Mononuclear cell (primary cell): ENCODE measurements around the gene CYP39A1. TPM values are rescaled to one million over a fixed set of nuclear protein-coding genes. Genes with fewer than 3 reads are reported as not detected.
A peak's percentile ranks its signal among the peaks of the same experiment; 100 is the strongest.

ENCODE experiments used
- H3K27me3 ChIP-seq: 2 replicates; pipeline ENCODE4 v1.6.0; 2011; ENCODE audit warnings: low read length, control low read depth; ENCODE audit not compliant: insufficient read depth
- H3K4me1 ChIP-seq: 2 replicates; pipeline ENCODE4 v1.5.1; 2011; ENCODE audit warnings: mild to moderate bottlenecking, low read length, control low read depth; ENCODE audit not compliant: insufficient read depth
- H3K4me3 ChIP-seq: 2 replicates; pipeline ENCODE4 v1.5.1; 2011; ENCODE audit warnings: mild to moderate bottlenecking, low read length, moderate library complexity
- H3K9me3 ChIP-seq: 2 replicates; pipeline ENCODE4 v1.5.1; 2011; ENCODE audit warnings: low read depth, mild to moderate bottlenecking, control low read depth, low read length
- total RNA-seq: library from RNA; depleted of rRNA; stranded (reverse); fragments of >200 nt; gene quantifications from one replicate; pipeline ENCODE4 v1.2.3, GENCODE V29; 2012

The CYP39A1 gene, protein sequence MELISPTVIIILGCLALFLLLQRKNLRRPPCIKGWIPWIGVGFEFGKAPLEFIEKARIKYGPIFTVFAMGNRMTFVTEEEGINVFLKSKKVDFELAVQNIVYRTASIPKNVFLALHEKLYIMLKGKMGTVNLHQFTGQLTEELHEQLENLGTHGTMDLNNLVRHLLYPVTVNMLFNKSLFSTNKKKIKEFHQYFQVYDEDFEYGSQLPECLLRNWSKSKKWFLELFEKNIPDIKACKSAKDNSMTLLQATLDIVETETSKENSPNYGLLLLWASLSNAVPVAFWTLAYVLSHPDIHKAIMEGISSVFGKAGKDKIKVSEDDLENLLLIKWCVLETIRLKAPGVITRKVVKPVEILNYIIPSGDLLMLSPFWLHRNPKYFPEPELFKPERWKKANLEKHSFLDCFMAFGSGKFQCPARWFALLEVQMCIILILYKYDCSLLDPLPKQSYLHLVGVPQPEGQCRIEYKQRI
- total RNA-seq = not detected

DNA sequence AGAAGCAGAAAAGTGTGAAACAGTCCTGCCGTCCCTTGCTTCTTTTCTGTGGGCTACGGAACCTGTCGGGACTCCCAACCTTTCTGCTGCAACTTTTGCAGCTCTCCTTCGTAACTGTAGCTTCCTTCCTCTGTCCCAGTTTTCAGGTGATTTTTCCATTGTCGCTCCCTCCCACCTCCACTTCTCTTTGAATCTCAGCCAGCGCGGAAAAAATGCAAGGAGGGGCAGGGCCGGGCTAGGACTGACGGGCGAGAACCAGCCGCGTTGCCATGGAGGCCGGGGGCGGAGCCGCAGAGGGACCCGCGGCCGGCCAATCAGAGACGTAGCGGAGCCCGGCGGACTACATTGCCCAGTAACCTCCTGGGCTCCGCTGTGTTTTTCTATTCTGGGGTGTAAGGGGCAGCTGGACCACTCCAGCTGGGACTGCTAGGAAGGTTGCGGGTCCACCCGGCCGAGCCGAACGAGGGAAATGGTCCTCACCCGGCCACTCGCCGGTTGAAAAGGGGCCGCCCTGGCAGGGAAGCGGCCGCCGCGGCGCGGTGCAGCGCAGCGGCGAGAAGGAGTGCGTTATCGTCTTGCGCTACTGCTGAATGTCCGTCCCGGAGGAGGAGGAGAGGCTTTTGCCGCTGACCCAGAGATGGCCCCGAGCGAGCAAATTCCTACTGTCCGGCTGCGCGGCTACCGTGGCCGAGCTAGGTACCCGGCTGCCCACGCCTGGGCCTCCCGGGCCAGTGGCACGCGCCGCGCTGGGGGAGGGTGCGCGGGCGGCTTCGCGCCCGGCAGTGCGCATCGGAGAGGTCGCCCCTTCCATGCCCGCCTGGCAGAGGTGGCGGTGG lies at the start of gene CYP39A1, which contains the start of gene SLC25A27:
Gene CYP39A1, minus strand, starts transcription at position 216 of the 836 bp plus-strand sequence. CDS start 236 bp downstream, outside the sequence.
Gene SLC25A27, plus strand, starts transcription at position 373 of the 836 bp plus-strand sequence. Its CDS starts 218 bp downstream, at position 591.
- Histone ChIP-seq H3K4me1 (peaks cover 14% of the 10 kb centered on the region), H3K9me3 (no peaks in the 10 kb centered on the region), H3K27me3 (peaks cover 55% of the 10 kb centered on the region), H3K4me3 (peak within 1 kb of the TSS; percentile 53)

DNA sequence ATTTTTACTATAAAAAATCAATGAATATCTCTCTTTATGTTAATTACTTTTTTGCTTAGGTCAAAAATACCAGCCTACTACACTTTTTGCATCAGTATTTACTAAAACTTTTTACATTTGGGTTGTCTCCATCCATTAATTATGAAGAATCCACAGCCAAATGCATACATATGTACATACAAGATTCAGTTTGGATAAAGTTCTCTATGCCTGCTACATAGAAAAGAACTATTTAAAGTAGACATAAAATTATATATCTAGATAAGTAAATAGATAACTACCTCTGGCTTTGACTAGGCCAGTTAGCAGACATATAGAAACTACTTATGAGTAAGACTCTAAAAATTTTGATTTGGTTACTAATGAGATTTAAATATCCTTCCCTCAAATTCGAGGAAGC lies 47.4 kb upstream of the CYP39A1 start:
- peaks cover 3% of the 10 kb centered on the region for H3K27me3 ChIP-seq
- no peaks in the 10 kb centered on the region for H3K4me1 ChIP-seq
- H3K4me3 ChIP-seq = no peak overlapping the region
- H3K9me3 ChIP-seq = no peaks in the 10 kb centered on the region

DNA sequence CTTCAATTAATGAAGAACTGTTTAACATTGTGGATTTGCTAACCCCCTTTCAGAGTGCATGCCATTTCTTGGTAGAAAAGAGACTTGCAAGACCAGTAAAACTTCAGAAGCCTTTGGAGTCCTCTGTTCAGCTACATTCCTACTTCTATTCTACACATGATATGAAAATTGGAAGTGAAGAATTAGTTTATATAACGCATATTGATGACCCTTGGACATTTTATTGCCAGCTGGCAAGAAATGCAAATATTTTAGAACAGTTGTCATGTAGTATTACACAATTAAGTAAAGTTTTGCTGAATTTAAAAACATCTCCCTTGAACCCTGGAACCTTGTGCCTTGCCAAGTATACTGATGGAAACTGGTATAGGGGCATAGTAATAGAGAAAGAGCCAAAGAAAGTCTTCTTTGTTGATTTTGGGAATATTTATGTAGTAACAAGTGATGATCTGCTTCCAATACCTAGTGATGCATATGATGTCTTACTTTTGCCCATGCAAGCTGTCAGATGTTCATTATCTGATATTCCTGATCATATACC lies 38.4 kb upstream of the CYP39A1 start:
- Histone ChIP-seq H3K9me3 (no peaks in the 10 kb centered on the region), H3K4me1 (no peaks in the 10 kb centered on the region), H3K27me3 (no peaks in the 10 kb centered on the region), H3K4me3 (no peak overlapping the region)

DNA sequence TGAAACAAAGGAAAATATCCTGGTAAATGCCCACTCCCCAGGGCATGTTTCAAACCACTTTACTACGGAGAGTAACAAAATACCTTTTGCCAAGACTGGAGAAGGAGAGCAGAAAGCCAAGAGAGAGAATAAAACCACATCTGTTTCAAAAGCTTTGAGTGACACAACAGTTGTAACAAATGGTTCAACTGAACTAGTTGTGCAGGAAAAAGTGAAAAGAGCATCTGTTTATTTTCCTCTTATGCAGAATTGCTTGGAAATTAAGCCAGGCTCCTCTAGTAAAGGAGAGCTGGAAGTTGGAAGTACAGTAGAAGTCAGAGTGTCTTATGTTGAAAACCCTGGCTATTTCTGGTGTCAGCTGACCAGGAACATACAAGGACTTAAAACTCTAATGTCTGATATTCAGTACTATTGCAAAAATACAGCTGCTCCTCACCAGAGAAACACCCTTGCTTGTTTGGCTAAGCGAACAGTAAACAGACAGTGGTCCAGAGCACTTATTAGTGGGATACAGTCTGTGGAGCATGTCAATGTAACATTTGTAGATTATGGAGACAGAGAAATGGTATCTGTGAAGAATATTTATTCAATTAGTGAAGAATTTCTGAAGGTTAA lies 37.6 kb upstream of the CYP39A1 start:
- H3K4me3 ChIP-seq = no peak overlapping the region
- no peaks in the 10 kb centered on the region for H3K4me1 ChIP-seq

DNA sequence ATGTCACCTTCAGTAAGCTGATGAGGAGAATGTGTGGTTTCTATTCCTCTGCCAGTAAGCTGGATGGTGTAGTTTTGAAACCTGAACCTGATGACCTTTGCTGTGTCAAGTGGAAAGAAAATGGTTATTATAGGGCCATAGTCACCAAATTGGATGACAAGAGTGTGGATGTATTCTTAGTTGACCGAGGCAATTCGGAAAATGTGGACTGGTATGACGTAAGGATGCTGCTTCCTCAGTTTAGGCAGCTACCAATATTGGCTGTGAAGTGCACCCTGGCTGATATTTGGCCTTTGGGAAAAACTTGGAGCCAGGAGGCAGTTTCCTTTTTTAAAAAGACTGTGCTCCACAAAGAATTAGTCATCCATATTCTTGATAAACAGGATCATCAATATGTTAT lies 37.0 kb upstream of the CYP39A1 start:
- no peaks in the 10 kb centered on the region for H3K4me1 ChIP-seq
- no peak overlapping the region for H3K4me3 ChIP-seq
- H3K27me3 ChIP-seq = no peaks in the 10 kb centered on the region
- no peaks in the 10 kb centered on the region for H3K9me3 ChIP-seq

More for the DNA sequence above, 37.6 kb upstream of the CYP39A1 start:
- Histone ChIP-seq H3K27me3 (no peaks in the 10 kb centered on the region), H3K9me3 (no peaks in the 10 kb centered on the region)

DNA sequence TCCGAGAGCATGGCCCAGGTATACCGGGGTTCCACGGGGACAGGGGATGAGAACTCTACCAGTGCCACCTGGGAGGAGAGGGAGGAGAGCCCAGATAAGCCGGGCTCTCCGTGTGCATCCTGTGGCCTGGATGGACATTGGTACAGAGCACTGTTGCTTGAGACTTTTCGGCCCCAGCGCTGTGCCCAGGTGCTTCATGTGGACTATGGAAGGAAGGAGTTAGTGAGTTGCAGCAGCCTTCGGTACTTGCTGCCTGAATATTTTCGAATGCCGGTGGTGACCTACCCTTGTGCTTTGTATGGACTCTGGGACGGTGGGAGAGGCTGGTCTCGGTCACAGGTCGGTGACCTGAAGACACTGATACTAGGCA lies 36.3 kb upstream of the CYP39A1 start:
- no peaks in the 10 kb centered on the region for H3K4me1 ChIP-seq
- no peak overlapping the region for H3K4me3 ChIP-seq
- H3K27me3 ChIP-seq = no peaks in the 10 kb centered on the region
- no peaks in the 10 kb centered on the region for H3K9me3 ChIP-seq

DNA sequence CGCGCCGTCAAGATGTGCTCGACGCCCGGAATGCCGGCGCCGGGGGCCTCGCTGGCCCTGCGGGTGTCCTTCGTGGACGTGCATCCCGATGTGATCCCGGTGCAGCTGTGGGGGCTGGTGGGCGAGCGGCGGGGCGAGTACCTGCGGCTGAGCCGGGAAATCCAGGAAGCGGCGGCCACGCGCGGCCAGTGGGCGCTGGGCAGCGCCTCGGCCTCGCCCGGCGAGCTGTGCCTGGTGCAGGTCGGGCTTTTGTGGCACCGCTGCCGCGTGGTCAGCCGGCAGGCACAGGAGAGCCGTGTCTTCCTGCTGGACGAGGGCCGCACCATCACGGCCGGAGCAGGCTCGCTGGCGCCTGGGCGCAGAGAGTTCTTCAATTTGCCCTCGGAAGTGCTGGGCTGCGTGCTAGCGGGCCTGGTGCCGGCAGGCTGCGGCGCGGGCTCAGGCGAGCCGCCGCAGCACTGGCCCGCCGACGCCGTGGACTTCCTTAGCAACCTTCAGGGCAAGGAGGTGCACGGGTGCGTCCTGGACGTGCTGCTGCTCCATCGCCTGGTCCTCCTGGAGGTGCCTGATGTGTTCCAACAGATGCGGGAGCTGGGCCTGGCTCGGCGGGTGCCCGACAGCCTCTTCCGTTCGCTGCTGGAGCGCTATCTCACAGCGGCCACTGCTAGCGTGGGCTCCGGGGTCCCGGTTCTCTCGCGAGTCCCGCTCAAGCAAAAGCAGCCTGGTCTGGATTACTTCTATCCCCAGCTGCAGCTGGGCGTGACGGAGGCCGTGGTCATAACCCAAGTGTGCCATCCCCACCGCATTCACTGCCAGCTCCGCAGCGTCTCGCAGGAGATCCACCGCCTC lies 35.7 kb upstream of the CYP39A1 start:
- H3K4me3 ChIP-seq = no peak overlapping the region
- no peaks in the 10 kb centered on the region for H3K9me3 ChIP-seq
- H3K27me3 ChIP-seq = no peaks in the 10 kb centered on the region
- H3K4me1 ChIP-seq = no peaks in the 10 kb centered on the region

DNA sequence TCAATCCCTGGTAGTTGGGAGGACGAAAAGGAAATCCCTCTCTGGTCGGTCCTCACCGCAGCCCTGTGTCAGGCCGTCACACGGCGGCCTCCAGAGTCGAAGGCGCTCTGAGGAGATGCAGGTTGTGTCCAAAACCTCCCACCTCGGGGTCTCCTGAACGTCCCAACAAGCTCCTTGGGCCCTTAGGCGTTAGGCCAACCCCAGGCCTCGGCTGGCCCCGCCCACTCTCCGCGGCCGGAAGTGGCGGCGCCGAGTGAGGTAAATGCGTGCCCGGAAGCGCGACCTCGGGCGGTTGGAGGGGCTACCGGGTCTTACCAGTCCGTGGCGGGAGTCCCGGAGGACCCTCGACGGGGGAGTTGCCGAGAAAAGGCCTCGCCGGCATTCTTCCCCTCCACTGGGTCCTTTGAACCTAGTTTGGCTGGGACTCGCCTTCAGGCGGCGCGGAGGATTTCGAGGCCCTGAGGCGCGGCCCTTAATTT lies 35.0 kb upstream of the CYP39A1 start, which contains the start of gene TDRD6:
Gene TDRD6, plus strand, starts transcription at position 267 of the 479 bp plus-strand sequence. CDS start 244 bp downstream, outside the sequence.
- Histone ChIP-seq H3K4me1 (no peaks in the 10 kb centered on the region), H3K4me3 (no peak within 1 kb of the TSS), H3K27me3 (no peaks in the 10 kb centered on the region), H3K9me3 (no peaks in the 10 kb centered on the region)

DNA sequence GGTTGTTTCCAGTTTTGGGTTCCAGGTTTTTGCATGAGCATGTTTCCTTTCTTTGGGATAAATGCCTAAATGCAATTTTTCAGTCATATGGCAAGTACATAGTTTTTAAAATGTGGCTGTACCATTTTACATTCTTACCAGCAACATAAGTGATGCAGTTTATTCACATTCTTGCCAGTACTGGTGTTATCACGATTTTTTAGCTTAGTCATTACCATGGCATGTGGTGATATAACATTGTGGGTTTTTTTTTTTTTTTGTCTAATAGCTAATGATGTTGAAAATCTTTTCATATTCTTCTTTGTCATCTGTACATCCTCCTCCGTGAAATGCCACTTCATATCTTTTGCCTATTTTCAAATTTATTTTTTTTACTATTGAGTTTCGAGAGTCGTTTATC lies 32.2 kb upstream of the CYP39A1 start:
- Histone ChIP-seq H3K27me3 (peaks cover 3% of the 10 kb centered on the region), H3K9me3 (no peaks in the 10 kb centered on the region), H3K4me1 (no peaks in the 10 kb centered on the region), H3K4me3 (no peak overlapping the region)

DNA sequence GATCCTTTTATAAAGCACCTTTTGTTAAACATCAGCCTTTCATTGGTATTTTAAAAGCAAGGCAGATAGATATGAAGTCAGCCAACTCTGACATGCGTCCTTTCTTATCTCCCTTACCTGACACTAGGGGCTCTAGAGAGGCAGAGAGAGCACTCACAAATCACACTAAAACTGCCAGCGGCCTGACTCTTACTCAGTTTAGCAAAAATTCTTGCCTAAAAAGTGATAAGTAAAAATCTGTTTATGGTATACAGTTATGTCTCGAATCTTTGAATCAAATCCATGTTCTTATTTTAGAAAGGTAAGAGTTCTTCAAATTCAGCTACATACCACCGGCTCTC lies 24.7 kb upstream of the CYP39A1 start:
- Histone ChIP-seq H3K4me1 (no peaks in the 10 kb centered on the region), H3K9me3 (no peaks in the 10 kb centered on the region), H3K4me3 (no peak overlapping the region), H3K27me3 (peaks cover 3% of the 10 kb centered on the region)

DNA sequence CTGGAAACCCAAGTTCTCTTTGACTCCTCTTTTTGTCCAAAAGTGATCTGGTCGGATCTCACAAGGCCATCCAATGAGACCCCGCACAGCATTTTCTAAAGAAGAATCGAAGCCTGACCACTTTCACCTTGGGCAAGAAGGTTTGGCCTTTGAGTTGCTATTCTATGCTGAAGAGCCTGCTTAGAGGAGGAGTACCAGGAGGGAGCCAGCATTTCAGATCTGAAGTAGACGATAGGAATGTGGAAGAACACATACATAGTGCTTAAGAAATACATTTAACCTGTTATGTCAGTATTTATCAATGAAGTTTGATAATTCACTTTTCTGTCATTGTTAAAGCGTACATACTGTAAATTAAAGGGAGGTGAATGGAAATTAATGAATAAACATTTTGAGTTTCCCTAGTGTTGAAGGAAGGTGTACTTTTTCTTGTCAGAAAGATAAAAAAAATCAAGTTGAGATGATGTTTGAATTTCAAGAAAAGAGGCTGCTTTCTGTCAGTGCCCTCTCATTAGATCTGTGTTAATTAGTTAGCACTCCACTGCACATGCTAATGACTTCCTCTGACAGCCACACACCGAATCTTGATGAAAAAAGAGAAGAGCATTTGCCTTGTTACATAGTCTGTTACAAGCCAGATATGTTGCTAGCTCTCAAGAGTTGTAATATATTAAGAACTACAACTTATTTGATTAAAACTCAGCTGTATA lies 24.1 kb upstream of the CYP39A1 start:
- H3K27me3 ChIP-seq = peaks cover 3% of the 10 kb centered on the region
- no peaks in the 10 kb centered on the region for H3K4me1 ChIP-seq
- H3K9me3 ChIP-seq = no peaks in the 10 kb centered on the region
- H3K4me3 ChIP-seq = no peak overlapping the region

DNA sequence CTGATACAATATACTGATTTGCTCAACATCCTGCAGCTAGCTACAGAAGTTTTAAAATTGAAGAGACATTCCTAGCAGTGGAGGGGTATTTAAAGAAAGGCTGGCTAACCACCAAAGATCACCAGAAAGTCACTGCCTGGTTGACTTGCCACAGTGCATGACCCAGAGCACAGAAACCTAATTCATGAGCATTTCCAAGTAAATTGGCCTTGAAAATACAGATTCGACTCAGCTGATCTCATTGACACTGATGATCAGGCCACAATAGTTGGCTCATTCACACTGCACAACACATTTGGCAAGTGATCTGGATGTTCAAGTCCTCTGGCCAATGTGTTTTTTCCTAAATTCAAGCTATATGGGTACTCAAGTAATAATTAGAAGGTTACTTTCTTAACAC lies 21.8 kb upstream of the CYP39A1 start:
- no peak overlapping the region for H3K4me3 ChIP-seq
- no peaks in the 10 kb centered on the region for H3K4me1 ChIP-seq
- no peaks in the 10 kb centered on the region for H3K9me3 ChIP-seq
- H3K27me3 ChIP-seq = no peaks in the 10 kb centered on the region

DNA sequence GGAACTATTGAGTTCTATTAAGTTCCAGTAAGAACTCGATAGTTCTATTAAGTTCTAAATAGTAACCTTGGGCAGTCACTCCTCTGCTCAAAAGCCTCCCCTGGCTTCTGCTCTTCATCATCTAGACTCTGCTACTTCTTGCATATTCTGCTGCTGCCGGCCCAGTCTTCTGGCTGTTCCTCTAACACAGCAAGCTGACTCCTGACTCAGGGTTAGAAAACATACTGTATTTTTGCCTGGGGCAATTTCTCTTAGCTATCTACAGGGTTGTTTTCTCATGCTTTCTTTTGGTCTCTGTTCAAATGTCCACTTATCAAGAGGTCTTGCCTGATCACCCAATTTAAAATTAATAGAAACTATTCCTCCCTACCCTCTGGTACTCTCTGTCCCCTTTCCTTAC lies 14.8 kb upstream of the CYP39A1 start:
- no peak overlapping the region for H3K4me3 ChIP-seq

More for the DNA sequence above, 14.8 kb upstream of the CYP39A1 start:
- Histone ChIP-seq H3K4me1 (no peaks in the 10 kb centered on the region), H3K9me3 (no peaks in the 10 kb centered on the region), H3K27me3 (no peaks in the 10 kb centered on the region)
